Kidney (tissue), 14 donors: ENCODE data around the gene SLC6A19. TPM values are rescaled to one million over a fixed set of nuclear protein-coding genes. Genes with fewer than 3 reads are reported as not detected.

Experiments
- DNase-seq, 5 donors: peaks; one replicate each; pipeline ENCODE4 v3.0.0-alpha.2; 2013 to 2020
- FAIRE-seq: peaks from 2 replicates; lab custom pipeline; 2012; peaks lifted over from hg19 to GRCh38; lab: Jason Lieb, UNC
- H3K27ac ChIP-seq, 2 donors: one replicate each; pipeline ENCODE4 v1.7.0; 2013; ENCODE audit warnings: low read depth in 2 of 2, low read length in 2 of 2, inconsistent platforms in 1 of 2
- H3K27me3 ChIP-seq: one replicate; pipeline ENCODE4 v1.7.1; 2013; ENCODE audit warnings: low read length, inconsistent platforms; ENCODE audit not compliant: control insufficient read depth, insufficient read depth
- H3K36me3 ChIP-seq, 3 donors: one replicate each; pipeline versions ENCODE4 v1.7.0 to v1.7.1; 2013; ENCODE audit warnings: low read length in 3 of 3, control low read depth in 1 of 3, inconsistent platforms in 1 of 3; ENCODE audit not compliant: insufficient read depth in 3 of 3, control insufficient read depth in 2 of 3
- H3K4me1 ChIP-seq, 3 donors: one replicate each; pipeline versions ENCODE4 v1.7.0 to v1.7.1; 2013; ENCODE audit warnings: low read length in 3 of 3, inconsistent platforms in 1 of 3, low read depth in 1 of 3; ENCODE audit not compliant: control insufficient read depth in 2 of 3, insufficient read depth in 2 of 3
- H3K4me3 ChIP-seq, 3 donors: one replicate each; pipeline versions ENCODE4 v1.7.0 to v1.8.1; 2013; ENCODE audit warnings: low read length in 3 of 3, control low read depth in 1 of 3, inconsistent platforms in 1 of 3
- H3K9ac ChIP-seq, 3 donors: one replicate each; pipeline versions ENCODE4 v1.7.0 to v1.7.1; 2013; ENCODE audit warnings: low read length in 3 of 3, control low read depth in 1 of 3, inconsistent platforms in 1 of 3
- H3K9me3 ChIP-seq, 3 donors: one replicate each; pipeline versions ENCODE4 v1.7.0 to v1.7.1; 2013; ENCODE audit warnings: low read length in 3 of 3, control low read depth in 1 of 3, inconsistent platforms in 1 of 3; ENCODE audit not compliant: control insufficient read depth in 2 of 3, insufficient read depth in 1 of 3
- CTCF ChIP-seq: IDR thresholded peaks from 3 replicates; pipeline ENCODE4 v1.5.1; 2012; ENCODE audit warnings: mild to moderate bottlenecking, moderate library complexity, borderline replicate concordance; ENCODE audit not compliant: insufficient read depth; ENCODE audit errors: extremely low read depth
- intact Hi-C: fragments of 100-400 bp; cut with DNase I; formaldehyde crosslinking; loops from one replicate; pipeline ENCODE4 v1.11.1; 2022
- polyA plus RNA-seq: library from polyadenylated mRNA; stranded (reverse); fragments of 350-450 nt; fragmentation: Illumina TruSeq; extraction: RNeasy Lipid Tissue Mini Kit (QIAGEN cat#74804); gene quantifications from one replicate; pipeline ENCODE4 v1.2.3, GENCODE V29; 2014; ENCODE audit warnings: low read depth, low replicate concordance; ENCODE audit not compliant: insufficient read depth
- total RNA-seq: library from RNA; stranded (reverse); fragmentation: NEBNext Ultra II Directional; extraction: Animal tissue kit (Norgen Biotek cat#: 25700); gene quantifications from one replicate; pipeline ENCODE4 v1.2.1, GENCODE V29; 2021
- donor health status: control.
- donor health status: control.
- donor health status: control.
- donor health status: control.
- donor health status: control.
- donor health status: DM: yes; HTN: yes; CAD: no.
- donor health status: Normal renal cell carcinoma (clear cell type).

The SLC6A19 gene
- total and polyA plus RNA-seq, 2 donors from 2014 or later, result 2.2 to 69.3 TPM

GRCh38 chr5:1240496-1241260, 39.3 kb downstream of the SLC6A19 start:
- no peaks in the 10 kb centered on the region for H3K36me3 ChIP-seq
- intact Hi-C loops, result no loop called here
- no peak overlapping the region for H3K4me3 ChIP-seq
- no peak overlapping the region for H3K9ac ChIP-seq
- no peaks in the 10 kb centered on the region for H3K9me3 ChIP-seq
- no peaks in the 10 kb centered on the region for H3K4me1 ChIP-seq
- no peak for TF ChIP-seq CTCF
- no peak for FAIRE-seq
- H3K27ac ChIP-seq, result no peak overlapping the region
- DNase-seq, result no peak
- H3K27me3 ChIP-seq, result no peaks in the 10 kb centered on the region

- intact Hi-C loops, result no loop called here
- Histone ChIP-seq H3K27me3 (no peaks in the 10 kb centered on the region), H3K4me3 (no peak overlapping the region), H3K4me1 (no peaks in the 10 kb centered on the region), H3K36me3 (no peaks in the 10 kb centered on the region), H3K9me3 (no peaks in the 10 kb centered on the region), H3K9ac (no peak overlapping the region), H3K27ac (no peak overlapping the region)
- no peak for DNase-seq
- no peak for TF ChIP-seq CTCF
- FAIRE-seq, result no peak
These were observed 40.2 kb downstream of the SLC6A19 start for GRCh38 chr5:1241509-1242080.

GRCh38 chr5:1242733-1243486, 41.5 kb downstream of the SLC6A19 start:
- no peak overlapping the region for H3K27ac ChIP-seq
- H3K9me3 ChIP-seq, result no peaks in the 10 kb centered on the region
- no peak overlapping the region for H3K9ac ChIP-seq
- no peak for DNase-seq
- H3K4me1 ChIP-seq, result no peaks in the 10 kb centered on the region
- no peaks in the 10 kb centered on the region for H3K27me3 ChIP-seq
- H3K4me3 ChIP-seq, result no peak overlapping the region
- no peak for FAIRE-seq
- no peaks in the 10 kb centered on the region for H3K36me3 ChIP-seq
- intact Hi-C loops, result no loop called here
- TF ChIP-seq CTCF, result no peak
